Calu3 (cell line): Measurements from ENCODE around the gene TNNI2. TPM values are rescaled to one million over a fixed set of nuclear protein-coding genes. Genes with fewer than 3 reads are reported as not detected.

ENCODE experiments used
- BruUV-seq: library from RNA; stranded (reverse); fragments of 400-500 nt; replicated peaks from 2 replicates; lab custom pipeline; 2021; lab: Mats Ljungman, UMichigan
- CTCF ChIA-PET: fragments of 300-600 bp; sonication (Branson Sonifier 250); formaldehyde crosslinking; loops from one replicate; lab custom pipeline; 2022; ENCODE audit warnings: antibody characterized with exemption; lab: Charles Lee
- DNase-seq: peaks from one replicate; pipeline ENCODE4 v3.0.0; 2022
- H3K27ac Mint-ChIP-seq: one replicate; pipeline ENCODE4 v1.8.0; 2022; ENCODE audit warnings: mixed read lengths; ENCODE audit not compliant: unreplicated experiment
- H3K27me3 Mint-ChIP-seq: one replicate; pipeline ENCODE4 v1.8.0; 2022; ENCODE audit warnings: mixed read lengths; ENCODE audit not compliant: unreplicated experiment
- H3K36me3 Mint-ChIP-seq: one replicate; pipeline ENCODE4 v1.8.0; 2022; ENCODE audit warnings: mild to moderate bottlenecking, moderate library complexity, mixed read lengths; ENCODE audit not compliant: insufficient read depth, unreplicated experiment
- H3K4me1 Mint-ChIP-seq: one replicate; pipeline ENCODE4 v1.8.0; 2022; ENCODE audit warnings: mild to moderate bottlenecking, low read depth, mixed read lengths; ENCODE audit not compliant: unreplicated experiment
- H3K4me3 Mint-ChIP-seq: one replicate; pipeline ENCODE4 v1.8.0; 2022; ENCODE audit warnings: mild to moderate bottlenecking, low read depth, moderate library complexity, mixed read lengths; ENCODE audit not compliant: unreplicated experiment
- H3K9me3 Mint-ChIP-seq: one replicate; pipeline ENCODE4 v1.8.0; 2022; ENCODE audit warnings: low read depth, mixed read lengths; ENCODE audit not compliant: unreplicated experiment
- CTCF ChIP-seq: fragments of 200-600 bp; IDR thresholded peaks from one replicate; pipeline ENCODE4 v1.8.0; 2022; ENCODE audit warnings: antibody characterized with exemption; ENCODE audit not compliant: unreplicated experiment
- intact Hi-C: fragments of 100-400 bp; cut with micrococcal nuclease; formaldehyde crosslinking; loops from one replicate; pipeline ENCODE4 v1.10.0; 2022; ENCODE audit not compliant: unreplicated experiment
- total RNA-seq: library from RNA; stranded (reverse); gene quantifications from 2 replicates; pipeline ENCODE4 v1.2.3, GENCODE V29; 2022

Gene TNNI2
- total RNA-seq, 1 experiment from 2014 or later, result 1.3 TPM

GRCh38 chr11:1825039-1825740 lies 13.6 kb upstream of the TNNI2 start:
- no peak overlapping the region for H3K27ac Mint-ChIP-seq
- no peaks in the 10 kb centered on the region for H3K27me3 Mint-ChIP-seq
- peaks cover 38% of the 10 kb centered on the region for H3K4me1 Mint-ChIP-seq
- DNase-seq, result peak; percentile 79
- intact Hi-C loops, result no loop called here
- TF ChIP-seq CTCF, result peak; percentile 66
- H3K4me3 Mint-ChIP-seq, result no peak overlapping the region
- CTCF ChIA-PET, result interaction anchor here (0.6 kb wide), 1 partner anchor 594 kb away, joined by 3 read pairs; no protein-coding TSS in a partner anchor
- peaks cover 27% of the 10 kb centered on the region for H3K36me3 Mint-ChIP-seq
- H3K9me3 Mint-ChIP-seq, result no peaks in the 10 kb centered on the region
- BruUV-seq, result no TSS peak

- CTCF ChIA-PET, result no interaction called here
- Mint-ChIP-seq H3K36me3 (peaks cover 31% of the 10 kb centered on the region), H3K4me1 (peaks cover 46% of the 10 kb centered on the region), H3K4me3 (no peak overlapping the region), H3K27ac (peak overlapping the region; percentile 93), H3K9me3 (no peaks in the 10 kb centered on the region), H3K27me3 (no peaks in the 10 kb centered on the region)
- TF ChIP-seq CTCF, result no peak
- intact Hi-C loops, result no loop called here
- no TSS peak for BruUV-seq
- DNase-seq, result no peak
These were observed 12.9 kb upstream of the TNNI2 start for GRCh38 chr11:1825785-1826451.

GRCh38 chr11:1826552-1827094 lies 12.2 kb upstream of the TNNI2 start:
- peak; percentile 35 for TF ChIP-seq CTCF
- H3K27ac Mint-ChIP-seq, result peak overlapping the region; percentile 93
- peaks cover 51% of the 10 kb centered on the region for H3K4me1 Mint-ChIP-seq
- no TSS peak for BruUV-seq
- DNase-seq, result peak; percentile 75
- H3K27me3 Mint-ChIP-seq, result no peaks in the 10 kb centered on the region
- peak overlapping the region; percentile 47 for H3K4me3 Mint-ChIP-seq
- intact Hi-C loops, result no loop called here
- CTCF ChIA-PET, result no interaction called here
- peaks cover 38% of the 10 kb centered on the region for H3K36me3 Mint-ChIP-seq
- H3K9me3 Mint-ChIP-seq, result no peaks in the 10 kb centered on the region

GRCh38 chr11:1827095-1827813 lies 11.5 kb upstream of the TNNI2 start:
- no TSS peak for BruUV-seq
- CTCF ChIA-PET, result no interaction called here
- peaks cover 38% of the 10 kb centered on the region for H3K36me3 Mint-ChIP-seq

More at GRCh38 chr11:1827095-1827813, 11.5 kb upstream of the TNNI2 start:
- DNase-seq, result peak; percentile 93
- TF ChIP-seq CTCF, result no peak
- no peaks in the 10 kb centered on the region for H3K9me3 Mint-ChIP-seq
- peak overlapping the region; percentile 93 for H3K27ac Mint-ChIP-seq
- intact Hi-C loops, result no loop called here
- peaks cover 57% of the 10 kb centered on the region for H3K4me1 Mint-ChIP-seq
- H3K27me3 Mint-ChIP-seq, result no peaks in the 10 kb centered on the region
- H3K4me3 Mint-ChIP-seq, result peak overlapping the region; percentile 47
